GM12892 (cell line): Measurements from ENCODE around the gene WNK2.

Experiments used
- POLR2A ChIP-seq: IDR thresholded peaks from 2 replicates; pipeline ENCODE4 v1.6.1; 2011; ENCODE audit warnings: low read depth, low read length, control low read depth
- POLR2AphosphoS5 ChIP-seq: IDR thresholded peaks from 2 replicates; pipeline ENCODE4 v1.6.1; 2011; ENCODE audit warnings: low read depth, low read length, control low read depth
- TAF1 ChIP-seq: IDR thresholded peaks from 2 replicates; pipeline ENCODE4 v1.6.1; 2011; ENCODE audit warnings: low read depth, mild to moderate bottlenecking, control low read depth, low read length, borderline replicate concordance

DNA sequence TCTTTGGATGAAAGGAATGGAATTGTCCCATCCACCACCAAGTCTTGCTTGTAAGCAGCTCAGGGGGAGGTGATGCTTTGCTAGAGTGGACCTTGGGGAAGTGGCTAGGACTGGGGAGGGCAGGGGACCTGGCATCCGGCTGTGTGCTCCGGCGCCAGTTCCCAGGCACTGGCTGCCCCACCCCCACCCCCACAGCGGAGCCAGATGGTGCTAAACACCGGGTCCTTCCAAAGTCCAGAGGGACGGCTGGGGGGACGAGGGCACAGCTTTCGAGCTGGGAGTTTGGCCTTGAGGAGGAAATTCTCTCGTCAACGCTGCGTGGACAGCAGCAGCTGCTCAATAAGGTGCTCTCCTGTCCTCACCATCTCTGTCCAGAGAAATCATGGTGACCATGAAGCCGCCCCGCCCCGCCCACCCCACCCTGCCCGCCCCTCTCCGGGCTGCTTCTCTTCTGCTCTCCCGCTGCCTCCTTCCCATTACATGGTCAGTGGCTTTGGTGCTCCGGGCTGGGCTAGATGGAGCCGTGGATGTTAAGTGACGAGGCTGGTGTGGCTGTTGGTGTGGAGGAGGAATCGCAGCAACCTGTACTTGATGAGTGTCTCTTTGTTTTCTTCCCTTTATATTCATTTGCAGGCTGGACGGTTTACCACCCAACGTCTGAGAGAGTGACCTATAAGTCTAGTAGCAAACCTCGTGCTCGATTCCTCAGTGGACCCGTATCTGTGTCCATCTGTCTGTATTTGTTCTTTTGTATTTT is 115.7 kb downstream of the WNK2 start:
- TF ChIP-seq POLR2AphosphoS5 (no peak), TAF1 (no peak), POLR2A (no peak)
